SH-SY5Y (cell line): ENCODE measurements around the gene COL26A1.

Experiments used
- GATA2 ChIP-seq: IDR thresholded peaks from 2 replicates; pipeline ENCODE4 v1.6.1; 2011; ENCODE audit warnings: mild to moderate bottlenecking, low read depth, low read length
- GATA3 ChIP-seq: IDR thresholded peaks from 2 replicates; pipeline ENCODE4 v1.6.1; 2011; ENCODE audit warnings: low read depth, mild to moderate bottlenecking, low read length, moderate library complexity

DNA sequence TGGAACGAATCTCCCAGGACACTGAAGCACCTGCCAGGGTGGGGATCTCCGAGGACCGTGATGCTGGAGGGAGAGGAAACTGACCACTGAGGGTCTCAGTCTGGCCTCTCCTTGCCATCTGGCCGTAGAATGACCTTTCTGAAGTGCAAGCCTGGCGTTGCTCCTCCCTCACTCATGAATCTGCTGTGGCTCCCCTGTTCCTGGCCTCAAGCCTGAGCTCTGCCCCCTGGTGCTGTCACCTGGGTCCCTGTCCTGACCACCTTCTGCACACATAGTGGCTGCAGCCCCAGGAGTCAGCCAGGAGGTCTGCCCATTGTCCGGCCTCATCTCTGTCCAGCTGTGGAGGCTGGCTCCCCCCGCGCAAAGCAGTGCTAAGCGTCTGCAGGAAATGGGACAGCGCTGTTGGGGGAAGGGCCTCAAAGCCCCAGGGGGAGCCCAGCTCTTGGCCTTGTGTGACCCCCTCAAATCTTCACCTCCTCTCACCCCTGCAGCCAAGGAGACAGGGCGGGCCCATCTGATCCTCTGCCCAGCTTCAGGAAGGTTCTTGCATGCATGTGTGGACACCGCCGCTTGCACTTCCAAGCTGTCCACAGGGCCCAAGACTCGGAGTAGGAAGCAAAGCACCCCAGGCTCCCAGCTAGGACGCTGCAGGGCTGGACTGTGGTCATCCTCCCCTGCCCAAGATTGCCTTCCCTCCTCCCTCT lies 200.7 kb downstream of the COL26A1 start:
- no peak for TF ChIP-seq GATA3
- TF ChIP-seq GATA2, result no peak
